CD14-positive monocyte (primary cell): Measurements from ENCODE around the gene REPIN1. TPM values are rescaled to one million over a fixed set of nuclear protein-coding genes. Genes with fewer than 3 reads are reported as not detected.

ENCODE experiments used
- DNase-seq, 3 donors: peaks; one replicate each; pipeline ENCODE4 v3.0.0-alpha.2; 2011 to 2022
- H2AFZ ChIP-seq: 2 replicates; pipeline ENCODE4 v1.6.0; 2012; ENCODE audit warnings: mild to moderate bottlenecking, low read depth, low read length, inconsistent platforms; ENCODE audit not compliant: insufficient read depth, poor library complexity, severe bottlenecking
- H3K27ac ChIP-seq, 2 donors: 1 replicate in 1 of 2; 2 replicates in 1 of 2; pipeline ENCODE4 v1.5.1; 2012 to 2013; ENCODE audit warnings: low read length in 2 of 2, control low read depth in 1 of 2, inconsistent platforms in 1 of 2, low read depth in 1 of 2, mild to moderate bottlenecking in 1 of 2
- H3K27me3 ChIP-seq, 2 donors: one replicate each; pipeline versions ENCODE4 v1.6.0 to v1.6.1; 2011 to 2013; ENCODE audit warnings: low read length in 2 of 2; ENCODE audit not compliant: control insufficient read depth in 2 of 2, insufficient read depth in 2 of 2
- H3K36me3 ChIP-seq, 2 donors: replicated peaks in 1 of 2; 1 replicate in 1 of 2; 2 replicates in 1 of 2; pipeline versions ENCODE4 v1.5.1 to v1.6.1; 2012 to 2013; ENCODE audit warnings: low read length in 2 of 2, control low read depth in 1 of 2, inconsistent platforms in 1 of 2, mild to moderate bottlenecking in 1 of 2; ENCODE audit not compliant: insufficient read depth in 2 of 2, control insufficient read depth in 1 of 2
- H3K4me1 ChIP-seq, 2 donors: 1 replicate in 1 of 2; 2 replicates in 1 of 2; pipeline versions ENCODE4 v1.5.1 to v1.6.1; 2012 to 2013; ENCODE audit warnings: low read length in 2 of 2, control low read depth in 1 of 2, inconsistent platforms in 1 of 2, mild to moderate bottlenecking in 1 of 2, moderate library complexity in 1 of 2; ENCODE audit not compliant: insufficient read depth in 2 of 2, control insufficient read depth in 1 of 2
- H3K4me2 ChIP-seq: replicated peaks from 2 replicates; pipeline ENCODE3; 2012; ENCODE audit warnings: low read length, moderate library complexity, mild to moderate bottlenecking; ENCODE audit not compliant: poor library complexity, severe bottlenecking; ENCODE audit errors: extremely low read depth
- H3K4me3 ChIP-seq, 3 experiments: fragments of 200-600 bp in 1 of 3; sonication (generic) in 1 of 3; replicated peaks in 1 of 3; 1 replicate in 2 of 3; 2 replicates in 1 of 3; pipeline ENCODE4 v1.5.1; 2011 to 2013; ENCODE audit warnings: low read length in 3 of 3, mild to moderate bottlenecking in 3 of 3, control low read depth in 2 of 3, low read depth in 2 of 3, inconsistent platforms in 1 of 3, moderate library complexity in 1 of 3
- H3K79me2 ChIP-seq: 2 replicates; pipeline ENCODE4 v1.6.0; 2012; ENCODE audit warnings: mild to moderate bottlenecking, control low read depth, inconsistent platforms, low read length, moderate library complexity; ENCODE audit not compliant: insufficient read depth
- H3K9ac ChIP-seq: 2 replicates; pipeline ENCODE4 v1.6.0; 2017; ENCODE audit warnings: low read length, mild to moderate bottlenecking; ENCODE audit not compliant: insufficient read depth, poor library complexity, severe bottlenecking
- H3K9me3 ChIP-seq, 2 donors: replicated peaks in 1 of 2; 1 replicate in 1 of 2; 2 replicates in 1 of 2; pipeline versions ENCODE4 v1.5.1 to v1.6.1; 2012 to 2013; ENCODE audit warnings: low read length in 2 of 2, control low read depth in 1 of 2; ENCODE audit not compliant: control insufficient read depth in 1 of 2, insufficient read depth in 1 of 2
- H4K20me1 ChIP-seq: 2 replicates; pipeline ENCODE4 v1.6.0; 2012; ENCODE audit warnings: mild to moderate bottlenecking, low read length, control low read depth, moderate library complexity; ENCODE audit not compliant: insufficient read depth
- H3K27ac Mint-ChIP-seq, 7 donors: one replicate each; pipeline ENCODE4 v1.8.0; 2020; ENCODE audit warnings: mild to moderate bottlenecking in 7 of 7, mixed read lengths in 7 of 7, moderate library complexity in 6 of 7, inconsistent platforms in 2 of 7
- H3K27me3 Mint-ChIP-seq, 3 donors: one replicate each; pipeline ENCODE4 v1.8.0; 2021 to 2022; ENCODE audit warnings: low read depth in 3 of 3, mild to moderate bottlenecking in 3 of 3, mixed read lengths in 3 of 3, moderate library complexity in 3 of 3, inconsistent platforms in 1 of 3
- H3K36me3 Mint-ChIP-seq, 2 donors: one replicate each; pipeline ENCODE4 v1.8.0; 2020; ENCODE audit warnings: mixed read lengths in 2 of 2, inconsistent platforms in 1 of 2, mild to moderate bottlenecking in 1 of 2
- H3K4me1 Mint-ChIP-seq: one replicate; pipeline ENCODE4 v1.8.0; 2020; ENCODE audit warnings: mild to moderate bottlenecking, mixed read lengths
- H3K4me3 Mint-ChIP-seq, 2 donors: one replicate each; pipeline ENCODE4 v1.8.0; 2020; ENCODE audit warnings: mild to moderate bottlenecking in 2 of 2, mixed read lengths in 2 of 2, moderate library complexity in 1 of 2
- H3K9me3 Mint-ChIP-seq, 7 donors: one replicate each; pipeline ENCODE4 v1.8.0; 2020 to 2022; ENCODE audit warnings: mixed read lengths in 7 of 7, mild to moderate bottlenecking in 6 of 7, moderate library complexity in 6 of 7, inconsistent platforms in 2 of 7
- CTCF ChIP-seq: fragments of 200-600 bp; IDR thresholded peaks from one replicate; pipeline ENCODE4 v1.8.0; 2022; ENCODE audit warnings: antibody characterized with exemption, mild to moderate bottlenecking
- WGBS: methylation state at CpG from one replicate; pipeline ENCODE4 v1.1.5; 2013; ENCODE audit warnings: missing lambda C conversion rate; ENCODE audit not compliant: insufficient coverage; 5-methylcytosine and 5-hydroxymethylcytosine counted together
- intact Hi-C, 2 donors: fragments of 100-400 bp; cut with micrococcal nuclease; formaldehyde crosslinking; loops; one replicate each; pipeline versions ENCODE4 v1.15.0 to v1.15.1; 2023
- polyA plus RNA-seq, 3 donors: library from polyadenylated mRNA; depleted of rRNA in 1 of 3; unstranded in 2 of 3; stranded (reverse) in 1 of 3; fragments of 300-500 nt in 2 of 3; fragments of >200 nt in 1 of 3; fragmentation: Illumina TruSeq in 2 of 3; gene quantifications; 1 replicate in 2 of 3; 2 replicates in 1 of 3; pipeline ENCODE4 v1.2.3, GENCODE V29; 2012 to 2021

REPIN1 gene
- polyA plus RNA-seq, 3 donors: 32.7 to 42.9 (median 39.0) TPM

- Histone ChIP-seq H3K4me2 (peak overlapping the region; percentile 94), H3K9me3 (no peaks in the 10 kb centered on the region), H2AFZ (peak overlapping the region; percentile 96), H3K27ac (peak overlapping the region; percentile 81 to 87), H4K20me1 (no peaks in the 10 kb centered on the region), H3K4me1 (peaks cover 33 to 37% of the 10 kb centered on the region in 2 donors), H3K4me3 (peak overlapping the region in 1 of 3 experiments; percentile 90), H3K9ac (peak overlapping the region; percentile 83), H3K36me3 (peaks cover 10 to 25% of the 10 kb centered on the region in 2 donors), H3K79me2 (peaks cover 12% of the 10 kb centered on the region), H3K27me3 (no peaks in the 10 kb centered on the region)
- Mint-ChIP-seq H3K27ac (peak overlapping the region; percentile 80 to 95 (median 90)), H3K4me3 (peak overlapping the region; percentile 94 to 98), H3K27me3 (peaks cover 0 to 2% (median 0%) of the 10 kb centered on the region in 3 donors), H3K9me3 (no peaks in the 10 kb centered on the region), H3K4me1 (peaks cover 43% of the 10 kb centered on the region), H3K36me3 (peaks cover 25 to 38% of the 10 kb centered on the region in 2 donors)
- 81% methylated on average over 12 of the region's 12 CpGs for WGBS
- intact Hi-C loops: no loop called here
- no peak for TF ChIP-seq CTCF
- DNase-seq: peak in 2 of 3 donors; percentile 16 to 20
These were observed 44.2 kb upstream of the REPIN1 start for GRCh38 chr7:150324373-150324961.

- Histone ChIP-seq H3K4me3 (peak overlapping the region in 1 of 3 experiments; percentile 90), H4K20me1 (no peaks in the 10 kb centered on the region), H3K79me2 (peaks cover 12% of the 10 kb centered on the region), H3K36me3 (peaks cover 16 to 32% of the 10 kb centered on the region in 2 donors), H3K4me1 (peaks cover 33 to 37% of the 10 kb centered on the region in 2 donors), H3K4me2 (peak overlapping the region; percentile 94), H2AFZ (peak overlapping the region; percentile 77), H3K27me3 (no peaks in the 10 kb centered on the region), H3K27ac (peak overlapping the region; percentile 81 to 87), H3K9ac (peak overlapping the region; percentile 43), H3K9me3 (no peaks in the 10 kb centered on the region)
- intact Hi-C loops: no loop called here
- peak overlapping the region; percentile 60 to 98 for H3K4me3 Mint-ChIP-seq
- H3K27ac Mint-ChIP-seq: peak overlapping the region; percentile 80 to 95 (median 90)
- H3K27me3 Mint-ChIP-seq: peaks cover 0 to 2% (median 0%) of the 10 kb centered on the region in 3 donors
- peak; percentile 60 to 75 (median 74) for DNase-seq
- 31% methylated on average over 9 of the region's 10 CpGs for WGBS
- peaks cover 43% of the 10 kb centered on the region for H3K4me1 Mint-ChIP-seq
- peaks cover 30 to 41% of the 10 kb centered on the region in 2 donors for H3K36me3 Mint-ChIP-seq
- H3K9me3 Mint-ChIP-seq: no peaks in the 10 kb centered on the region
- no peak for TF ChIP-seq CTCF
These were observed 43.5 kb upstream of the REPIN1 start for GRCh38 chr7:150325110-150325611.
